GM10266 (cell line): ENCODE measurements around the gene TBC1D8.

Experiments used
- DNase-seq: peaks from one replicate; pipeline ENCODE4 v3.0.0; 2012; ENCODE audit errors: extremely low spot score
- TF ChIP-seq, protein P1 (sequence below): IDR thresholded peaks from 2 replicates; pipeline ENCODE4 v1.5.1; 2012; ENCODE audit warnings: mild to moderate bottlenecking, low read depth; ENCODE audit not compliant: control insufficient read depth, insufficient read depth; ENCODE audit errors: missing control alignments

The TBC1D8 gene

DNA sequence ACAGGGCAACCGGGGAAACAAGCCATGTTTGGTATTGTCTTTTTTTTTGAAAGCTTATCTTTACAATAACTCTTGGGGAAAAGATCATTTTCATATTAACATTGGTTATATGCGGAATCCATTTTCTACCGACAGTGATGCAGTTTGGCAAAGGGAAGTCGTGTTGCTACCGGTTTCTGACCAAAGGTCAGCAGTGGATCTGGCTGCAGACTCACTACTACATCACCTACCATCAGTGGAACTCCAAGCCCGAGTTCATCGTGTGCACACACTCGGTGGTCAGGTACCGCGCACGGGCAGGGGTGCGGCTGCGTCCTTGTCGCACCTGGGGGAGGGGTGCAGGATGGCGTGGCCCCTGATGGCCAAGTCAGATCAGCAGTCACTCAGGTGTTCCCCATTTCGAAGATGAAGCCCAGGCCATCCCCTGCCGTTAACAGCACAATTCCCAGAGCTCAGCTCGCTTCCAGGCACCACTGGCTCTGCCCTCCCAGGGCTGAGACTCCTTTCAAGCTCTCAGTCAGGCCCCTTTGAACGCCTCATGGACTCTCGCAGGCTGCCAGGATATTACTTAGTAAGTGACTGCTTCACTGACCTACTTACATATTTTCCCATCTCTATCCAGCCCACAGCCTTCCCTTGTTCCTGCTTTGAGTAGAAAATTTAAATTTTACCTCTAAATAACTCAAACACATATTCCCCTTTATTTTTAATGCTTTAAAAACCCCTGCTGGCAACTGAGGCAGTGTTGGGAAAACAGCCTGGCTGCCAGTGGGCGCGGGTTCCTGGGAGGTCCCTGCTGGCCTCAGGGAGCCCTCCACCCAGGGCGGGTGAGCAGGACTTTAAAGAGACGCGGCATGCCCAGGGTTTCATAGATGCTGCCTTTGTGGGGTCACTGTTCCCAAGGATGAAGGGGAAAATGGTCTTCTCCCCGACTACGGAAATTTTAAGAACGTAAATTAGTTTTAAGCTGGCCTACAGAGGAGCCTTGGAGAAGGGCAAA is 182.7 kb downstream of the TBC1D8 start:
- no peak for DNase-seq
- TF ChIP-seq, protein P1, sequence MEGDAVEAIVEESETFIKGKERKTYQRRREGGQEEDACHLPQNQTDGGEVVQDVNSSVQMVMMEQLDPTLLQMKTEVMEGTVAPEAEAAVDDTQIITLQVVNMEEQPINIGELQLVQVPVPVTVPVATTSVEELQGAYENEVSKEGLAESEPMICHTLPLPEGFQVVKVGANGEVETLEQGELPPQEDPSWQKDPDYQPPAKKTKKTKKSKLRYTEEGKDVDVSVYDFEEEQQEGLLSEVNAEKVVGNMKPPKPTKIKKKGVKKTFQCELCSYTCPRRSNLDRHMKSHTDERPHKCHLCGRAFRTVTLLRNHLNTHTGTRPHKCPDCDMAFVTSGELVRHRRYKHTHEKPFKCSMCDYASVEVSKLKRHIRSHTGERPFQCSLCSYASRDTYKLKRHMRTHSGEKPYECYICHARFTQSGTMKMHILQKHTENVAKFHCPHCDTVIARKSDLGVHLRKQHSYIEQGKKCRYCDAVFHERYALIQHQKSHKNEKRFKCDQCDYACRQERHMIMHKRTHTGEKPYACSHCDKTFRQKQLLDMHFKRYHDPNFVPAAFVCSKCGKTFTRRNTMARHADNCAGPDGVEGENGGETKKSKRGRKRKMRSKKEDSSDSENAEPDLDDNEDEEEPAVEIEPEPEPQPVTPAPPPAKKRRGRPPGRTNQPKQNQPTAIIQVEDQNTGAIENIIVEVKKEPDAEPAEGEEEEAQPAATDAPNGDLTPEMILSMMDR = no peak

DNA sequence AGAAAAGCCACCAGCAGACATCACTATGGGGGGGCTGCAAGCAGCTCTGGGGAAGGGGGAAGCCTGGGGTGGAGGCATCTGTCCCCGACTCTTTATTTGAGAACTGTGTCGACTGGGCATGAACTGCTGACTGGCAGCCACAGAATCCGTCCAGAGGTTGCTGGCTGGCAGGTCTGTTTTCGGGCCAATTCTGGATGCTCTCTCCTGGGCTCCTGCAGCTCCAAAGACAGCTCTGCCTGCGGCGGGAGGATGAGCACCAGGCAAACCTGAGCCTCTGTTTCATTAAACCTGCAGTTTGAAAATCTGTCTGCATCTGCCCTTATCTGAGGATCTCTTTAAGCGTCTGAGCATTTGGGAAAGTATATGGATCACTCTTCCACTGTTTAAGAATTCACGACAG is 183.5 kb downstream of the TBC1D8 start:
- TF ChIP-seq, protein P1 = no peak
- no peak for DNase-seq

DNA sequence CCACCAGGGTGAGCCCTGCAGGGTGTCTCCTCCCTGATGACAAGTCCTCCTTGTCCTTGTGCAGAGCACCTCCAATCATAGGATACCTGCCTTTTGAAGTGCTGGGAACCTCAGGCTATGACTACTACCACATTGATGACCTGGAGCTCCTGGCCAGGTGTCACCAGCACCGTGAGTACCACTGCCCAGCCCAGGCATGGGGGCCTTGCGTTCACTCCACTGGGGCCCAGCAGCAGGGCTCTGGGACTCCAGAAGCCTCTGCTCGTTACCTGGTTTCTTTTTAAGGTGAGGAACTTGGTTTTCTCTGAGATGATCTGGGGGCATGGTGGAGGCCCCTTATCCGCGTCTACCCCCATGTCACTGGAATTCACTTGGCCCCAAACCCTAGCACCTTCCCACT is 185.6 kb downstream of the TBC1D8 start:
- DNase-seq = no peak
- TF ChIP-seq, protein P1 = no peak

DNA sequence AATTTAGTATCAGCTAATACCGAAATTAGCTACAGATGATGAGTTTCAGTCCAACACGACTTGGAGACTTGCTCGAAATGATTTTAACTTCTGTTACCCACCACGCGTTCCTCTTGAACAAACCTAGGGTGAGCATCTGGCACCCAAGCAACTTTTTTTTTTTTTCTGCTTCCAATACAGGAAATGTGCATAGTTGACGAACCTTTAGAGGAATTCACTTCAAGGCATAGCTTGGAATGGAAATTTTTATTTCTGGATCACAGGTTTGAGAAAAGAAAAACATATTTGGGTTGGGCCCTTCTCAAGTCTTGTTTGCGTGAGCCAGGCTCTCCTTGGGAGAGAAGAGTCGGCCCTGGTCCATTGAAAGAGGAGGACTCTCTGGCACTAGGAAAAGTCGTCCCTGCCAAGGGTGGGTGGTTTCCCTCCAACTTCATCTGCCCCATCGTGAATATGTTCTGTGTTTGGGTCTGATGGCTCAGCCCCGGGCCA is 186.5 kb downstream of the TBC1D8 start:
- TF ChIP-seq, protein P1 = no peak
- no peak for DNase-seq

DNA sequence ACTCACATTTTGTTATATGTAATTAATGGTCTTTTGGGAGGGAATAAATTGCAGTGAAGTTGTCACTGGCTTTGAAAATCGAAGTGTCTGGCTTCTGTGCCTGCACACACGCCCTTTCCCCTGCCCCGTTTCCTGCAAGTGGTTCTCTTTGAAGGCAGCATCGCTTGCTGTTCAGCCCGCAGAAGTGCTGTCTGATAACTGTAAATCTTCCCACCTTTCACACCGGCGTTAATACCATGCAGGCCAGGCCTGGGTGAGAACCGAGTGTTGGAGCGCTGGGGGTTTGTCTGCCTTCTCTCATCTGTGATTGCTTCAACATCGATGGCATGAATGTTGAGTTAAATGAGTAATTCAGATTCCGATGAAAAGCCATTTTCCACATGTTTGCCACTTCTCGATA is 187.0 kb downstream of the TBC1D8 start:
- no peak for DNase-seq
- TF ChIP-seq, protein P1 = no peak

DNA sequence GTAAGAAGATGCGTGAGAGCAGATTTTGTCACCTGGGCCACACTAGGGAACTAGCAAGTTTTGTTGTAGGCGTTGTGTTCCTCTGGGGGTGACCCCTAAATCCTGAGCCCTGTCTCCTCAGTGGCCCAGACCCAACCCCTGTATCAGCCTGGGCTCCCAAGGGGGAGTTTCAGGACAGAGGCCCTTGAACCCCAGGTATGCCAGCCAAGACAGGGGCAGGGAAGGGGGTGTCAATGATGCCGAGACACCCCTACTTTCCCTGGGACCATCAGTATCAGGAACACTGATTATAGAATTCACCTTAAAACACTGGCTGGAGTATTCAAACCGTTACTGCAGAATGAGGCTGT is 188.2 kb downstream of the TBC1D8 start:
- TF ChIP-seq, protein P1 = no peak
- no peak for DNase-seq
